GM18520 (cell line): ENCODE measurements around the gene C2.
A peak's percentile ranks its signal among the peaks of the same experiment; 100 is the strongest.

Experiments used
- ATAC-seq: cut with Tn5 transposase; IDR thresholded peaks from one replicate; pipeline ENCODE4 v1.9.1; 2021; ENCODE audit not compliant: unreplicated experiment

Gene C2

DNA sequence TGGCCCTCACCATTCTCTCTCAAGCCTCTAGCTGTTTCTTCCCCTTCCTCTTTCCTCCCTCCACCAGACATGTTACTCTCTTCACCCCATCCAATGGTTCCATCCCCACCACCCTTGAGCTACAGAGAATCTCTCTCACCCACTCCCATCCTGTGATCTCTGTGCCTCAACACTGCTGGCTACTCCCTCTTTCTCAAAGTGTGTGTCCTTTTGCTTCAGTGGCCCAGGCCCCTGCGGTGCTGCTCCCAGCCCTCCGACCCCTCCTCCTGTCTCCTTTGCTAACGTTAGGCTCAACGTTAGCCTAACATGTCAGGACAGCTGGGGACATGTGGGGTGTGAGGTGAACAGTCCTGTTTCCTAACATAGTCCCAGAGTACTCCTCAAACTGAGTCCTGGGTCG, 25.4 kb downstream of the C2 start:
- no peak for ATAC-seq

GRCh38 chr6:31954511-31954910, 27.0 kb downstream of the C2 start:
- no peak for ATAC-seq

DNA sequence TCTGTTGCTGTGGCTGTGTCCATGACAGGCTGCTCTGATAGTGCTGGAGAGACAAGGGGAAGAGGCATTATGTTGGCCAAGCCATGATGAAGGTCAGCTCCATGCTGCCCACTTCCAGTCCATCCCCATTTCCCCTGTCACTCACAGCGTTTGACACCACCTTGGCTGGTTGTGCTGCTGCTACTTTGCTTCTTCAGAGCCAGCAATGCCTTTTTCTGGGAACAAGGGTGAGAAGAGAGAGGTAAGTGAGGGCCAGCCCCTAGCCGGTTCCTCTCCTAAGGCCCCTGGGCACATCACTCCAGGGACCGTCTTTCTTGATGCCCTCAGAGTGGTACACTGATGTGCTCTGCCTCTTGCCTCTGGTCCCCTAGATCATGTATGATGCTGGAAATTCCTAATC, 29.3 kb downstream of the C2 start:
- no peak for ATAC-seq

GRCh38 chr6:31958412-31958740, 30.9 kb downstream of the C2 start:
- ATAC-seq: no peak

GRCh38 chr6:31958741-31959739, 31.5 kb downstream of the C2 start, which contains the start of the genes NELFE and SKIC2:
Gene NELFE (minus strand): TSS chr6:31958971. CDS start chr6:31958446, 525 bp downstream.
Gene SKIC2 (plus strand): TSS chr6:31959175. CDS start chr6:31959193, 18 bp downstream.
- peak; percentile 97 for ATAC-seq

GRCh38 chr6:31961616-31962015, 34.1 kb downstream of the C2 start:
- no peak for ATAC-seq

GRCh38 chr6:31963921-31964320, 36.4 kb downstream of the C2 start:
- no peak for ATAC-seq

GRCh38 chr6:31965700-31966099, 38.2 kb downstream of the C2 start:
- no peak for ATAC-seq

- ATAC-seq: no peak
Measured at GRCh38 chr6:31966506-31966905, 39.0 kb downstream of the C2 start.

GRCh38 chr6:31966997-31967925, 39.7 kb downstream of the C2 start:
- no peak for ATAC-seq

GRCh38 chr6:31967926-31968320, 40.4 kb downstream of the C2 start:
- ATAC-seq: no peak

DNA sequence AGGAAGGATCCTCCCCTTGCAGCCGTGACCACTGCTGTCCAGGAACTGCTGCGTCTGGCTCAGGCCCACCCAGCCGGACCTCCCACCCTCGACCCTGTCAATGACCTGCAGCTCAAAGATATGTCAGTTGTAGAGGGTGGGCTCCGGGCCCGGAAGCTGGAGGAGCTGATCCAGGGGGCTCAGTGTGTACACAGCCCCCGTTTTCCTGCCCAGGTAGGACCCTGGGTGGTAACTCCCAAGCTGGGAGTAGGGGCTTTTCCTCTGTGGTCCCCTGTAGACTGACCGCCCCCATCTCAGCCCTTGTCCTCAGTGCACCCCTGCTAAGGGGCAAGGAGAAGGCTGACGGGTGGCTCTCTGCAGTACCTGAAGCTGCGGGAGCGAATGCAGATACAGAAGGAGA, 40.8 kb downstream of the C2 start:
- no peak for ATAC-seq

- no peak for ATAC-seq
Measured at GRCh38 chr6:31968791-31969711, 41.5 kb downstream of the C2 start.

DNA sequence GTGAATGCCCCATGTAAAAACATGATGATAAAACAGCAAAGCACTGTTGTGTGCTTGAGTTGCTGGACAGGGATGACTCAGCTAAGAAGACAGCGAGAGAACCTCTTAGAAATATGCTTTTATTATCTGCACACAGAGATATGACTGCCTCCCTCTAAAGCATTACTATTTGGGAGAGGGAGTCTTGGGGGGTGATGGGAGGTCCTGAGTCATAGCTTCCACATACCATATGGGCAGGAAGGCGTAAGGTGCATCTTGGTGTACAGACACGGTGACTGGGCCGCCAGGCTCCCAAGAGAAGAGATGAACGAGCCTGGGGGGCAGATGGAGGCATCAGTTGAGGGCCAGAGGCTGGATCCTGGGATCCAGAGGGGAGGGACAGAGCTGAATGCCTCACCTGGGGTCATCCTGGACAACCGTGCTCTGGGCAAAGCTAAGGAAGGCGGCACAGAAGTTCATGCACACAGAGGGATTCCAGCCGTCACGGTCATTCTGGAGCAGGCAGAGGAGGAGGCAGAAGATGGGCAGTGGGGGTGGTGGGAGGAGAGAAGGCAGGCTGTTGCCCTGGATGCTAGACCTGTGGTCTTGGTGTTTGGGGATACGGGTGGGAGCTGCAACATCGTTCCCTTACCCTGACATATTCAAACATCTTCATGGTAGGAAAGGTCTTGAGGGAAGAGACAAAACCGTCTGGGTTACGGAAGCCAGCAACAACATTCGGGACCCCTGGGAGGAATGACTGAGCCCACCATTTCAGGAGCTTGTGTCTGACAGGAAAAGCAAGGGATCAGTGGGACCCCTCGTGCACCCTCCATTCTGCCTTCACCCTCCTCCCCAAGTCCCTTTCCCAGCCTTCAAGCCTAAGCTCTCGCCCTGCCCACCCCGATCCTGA, 42.4 kb downstream of the C2 start:
- ATAC-seq: no peak

DNA sequence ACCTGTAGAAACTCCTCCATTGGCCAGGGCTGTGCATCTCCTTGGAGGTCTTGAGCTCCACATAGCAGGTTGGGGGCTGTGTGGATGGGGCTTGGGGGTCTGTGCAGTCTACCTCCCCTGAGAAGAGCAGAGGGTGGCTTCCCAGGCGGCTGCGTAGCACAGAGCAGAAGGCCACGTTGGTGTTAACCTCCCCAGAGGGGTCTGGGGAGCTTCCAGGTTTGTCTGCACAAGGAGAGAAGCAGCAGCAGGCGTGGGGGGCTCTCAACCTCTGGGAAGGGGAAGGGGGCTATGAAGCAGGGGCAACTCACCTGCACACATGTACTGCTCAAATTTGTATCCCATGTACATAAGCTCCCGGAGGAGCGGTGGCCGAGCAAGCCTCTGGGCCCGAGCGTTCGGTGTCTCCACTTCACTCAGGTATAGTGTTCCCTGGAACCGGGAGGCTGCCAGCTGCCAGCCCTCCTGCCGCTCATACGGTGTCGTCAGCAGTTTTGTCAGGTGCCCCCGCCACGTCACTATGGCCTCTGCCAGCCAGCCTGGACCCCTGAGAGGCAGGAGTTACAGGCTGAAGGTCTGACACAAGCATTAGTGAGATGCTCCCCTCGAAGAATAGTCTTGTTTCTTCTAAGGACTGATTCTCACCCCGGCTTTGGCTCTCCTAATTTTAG, 43.2 kb downstream of the C2 start:
- no peak for ATAC-seq

GRCh38 chr6:31971279-31971992, 43.9 kb downstream of the C2 start:
- no peak for ATAC-seq

- ATAC-seq: peak; percentile 85
Measured at GRCh38 chr6:31971993-31972708, 44.6 kb downstream of the C2 start, which contains the start of gene DXO. Gene DXO (minus strand): TSS chr6:31972138. CDS start chr6:31971675, 463 bp downstream.
